Heart right ventricle (tissue), 16 donors: ENCODE data around the gene TMEM132A. TPM values are rescaled to one million over a fixed set of nuclear protein-coding genes. Genes with fewer than 3 reads are reported as not detected.

Experiments
- ATAC-seq, 8 donors: fragments of 200-7000 bp; cut with Tn5 transposase; one replicate each; pipeline ENCODE4 v1.9.1; 2020; ENCODE audit warnings: mild to moderate bottlenecking in 8 of 8, moderate library complexity in 8 of 8, moderate number of reproducible peaks in 1 of 8
- DNase-seq, 2 donors: peaks; one replicate each; pipeline ENCODE4 v3.0.0-alpha.2; 2020
- H3K27ac ChIP-seq, 10 donors: fragments of 200-600 bp; sonication (generic) in 2 of 10; one replicate each; pipeline versions ENCODE4 v1.5.0 to v1.8.0; 2020 to 2022; ENCODE audit warnings: mild to moderate bottlenecking in 3 of 10
- H3K27me3 ChIP-seq, 7 donors: fragments of 200-600 bp; one replicate each; pipeline ENCODE4 v1.8.0; 2021 to 2022; ENCODE audit warnings: mild to moderate bottlenecking in 2 of 7
- H3K36me3 ChIP-seq, 9 donors: fragments of 200-600 bp; sonication (generic) in 1 of 9; one replicate each; pipeline versions ENCODE4 v1.5.0 to v1.8.0; 2020 to 2022; ENCODE audit warnings: mild to moderate bottlenecking in 2 of 9
- H3K4me1 ChIP-seq, 9 donors: fragments of 200-600 bp; sonication (generic) in 1 of 9; one replicate each; pipeline versions ENCODE4 v1.5.0 to v1.8.0; 2020 to 2022; ENCODE audit warnings: mild to moderate bottlenecking in 4 of 9
- H3K4me3 ChIP-seq, 10 donors: fragments of 200-600 bp; sonication (generic) in 2 of 10; one replicate each; pipeline versions ENCODE4 v1.5.0 to v1.8.0; 2020 to 2022; ENCODE audit warnings: mild to moderate bottlenecking in 7 of 10, moderate library complexity in 2 of 10
- H3K9me3 ChIP-seq, 11 donors: fragments of 200-600 bp in 10 of 11; sonication (generic) in 2 of 11; one replicate each; pipeline versions ENCODE4 v1.5.0 to v1.8.0; 2013 to 2022; ENCODE audit warnings: mild to moderate bottlenecking in 2 of 11, control low read depth in 1 of 11, moderate library complexity in 1 of 11
- CTCF ChIP-seq, 9 donors: fragments of 200-600 bp; sonication (generic) in 2 of 9; IDR thresholded peaks; one replicate each; pipeline versions ENCODE4 v1.5.0 to v1.8.0; 2021 to 2022; ENCODE audit warnings: antibody characterized with exemption in 9 of 9, mild to moderate bottlenecking in 5 of 9, moderate library complexity in 1 of 9
- WGBS, 2 donors: extraction: QIAGEN DNeasy Blood & Tissue Kit; methylation state at CpG; one replicate each; pipeline ENCODE4 v1.1.7; 2013; ENCODE audit warnings: inconsistent platforms in 1 of 2; 5-methylcytosine and 5-hydroxymethylcytosine counted together
- intact Hi-C, 10 donors: fragments of 100-400 bp; cut with DNase I; formaldehyde crosslinking; loops; one replicate each; pipeline versions ENCODE4 v1.11.1 to v1.14.2; 2022
- polyA plus RNA-seq, 2 donors: library from polyadenylated mRNA; stranded (reverse); fragments of 200-250 nt; gene quantifications; one replicate each; pipeline ENCODE4 v1.2.3, GENCODE V29; 2013
- total RNA-seq, 10 donors: library from RNA; stranded (reverse); fragmentation: NEBNext Ultra II Directional in 3 of 10; extraction: Animal tissue kit (Norgen Biotek cat#: 25700) in 3 of 10; gene quantifications; one replicate each; pipeline versions ENCODE4 v1.2.1 to v1.2.4, GENCODE V29; 2021 to 2023
- donor health status: Arrhythmogenic right ventricular cardiomyopathy.
- donor health status: ischemic (EF 13 %, LVEDD 7.1; RV severe dilation, severe dysfunction).
- donor health status: healthy with polysubstance abuse.
- donor health status: DM: no; HTN: yes; CAD: no.
- donor health status: DM: no; HTN: no; CAD: no.
- donor health status: ischemic (EF 25% LVEDD 6.9; RV normal size, moderate dysfunction).
- donor health status: ischemic (EF 25% LVEDD 5.7; RV mildly dilated, moderate dysfunction).
- donor health status: healthy.
- donor health status: DM: yes; HTN: yes; CAD: no.
- donor health status: Ischemic cardiomyopathy.
- donor health status: ischemic (EF 35%, LVEDD 5.7; RV mildly dilated, moderate dysfunction).
- donor health status: nonischemic (EF 11% LVEDD 7.7; RV severe dilation, severe dysfunction).
- donor health status: DM: yes; HTN: yes; CAD: no.
- donor health status: PGD.
- donor health status: ischemic (EF 29% LVEDD 5.4; RV normal size, mild dysfunction).
- donor health status: nonischemic (EF 23%, LVEDD 6.1; RV moderate dilation, normal function).

Gene TMEM132A
- total and polyA plus RNA-seq, 12 donors = 3.7 to 16.4 (median 7.4) TPM

DNA sequence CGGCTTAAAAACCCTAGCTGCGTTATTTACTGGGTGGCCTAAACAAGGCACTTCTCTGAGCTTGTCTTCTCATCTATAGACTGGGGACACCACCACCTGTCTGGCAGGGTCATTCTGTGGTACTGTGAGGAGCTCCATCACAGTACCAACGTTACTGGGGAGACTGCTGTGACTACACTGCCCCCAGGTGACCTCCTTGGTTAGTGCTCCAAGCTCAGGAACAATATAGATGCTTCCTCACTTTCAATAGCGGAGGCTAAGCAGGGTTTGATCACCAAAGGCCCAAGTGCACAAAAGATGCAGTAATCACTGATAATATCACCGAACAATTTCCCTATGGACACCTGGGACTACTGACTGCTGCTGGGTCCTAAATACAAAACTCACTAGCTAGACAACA, 36.7 kb upstream of the TMEM132A start:
- Histone ChIP-seq H3K9me3 (no peaks in the 10 kb centered on the region), H3K36me3 (peaks cover 0 to 25% (median 0%) of the 10 kb centered on the region in 9 donors), H3K27me3 (no peaks in the 10 kb centered on the region), H3K4me1 (peaks cover 3 to 22% (median 15%) of the 10 kb centered on the region in 9 donors), H3K27ac (no peak overlapping the region), H3K4me3 (no peak overlapping the region)
- WGBS, 2 donors = 58 to 63% methylated on average over 5 of the region's 5 CpGs
- DNase-seq = peak in 1 of 2 donors; percentile 43
- intact Hi-C loops = loop anchor here in 6 of 10 donors (1.0 to 5.0 kb wide), 3 partner anchors 56 to 110 kb away; no protein-coding TSS in a partner anchor
- TF ChIP-seq CTCF (IDR thresholded peaks at IDR 0.05) = peak in 8 of 9 donors; percentile 41 to 66 (median 62)
- peak; percentile 65 to 86 (median 80) for ATAC-seq

- DNase-seq = no peak
- WGBS, 2 donors = 60 to 61% methylated on average over 6 of the region's 6 CpGs
- peak overlapping the region in 9 of 10 donors; percentile 19 to 74 (median 40) for H3K27ac ChIP-seq
- H3K9me3 ChIP-seq = no peaks in the 10 kb centered on the region
- ATAC-seq = peak in 2 of 8 donors; percentile 19 to 53
- intact Hi-C loops = loop anchor here in 4 of 10 donors (5.0 to 10.0 kb wide), 4 partner anchors 58 to 115 kb away; no protein-coding TSS in a partner anchor
- TF ChIP-seq CTCF (IDR thresholded peaks at IDR 0.05) = no peak
- H3K4me3 ChIP-seq = no peak overlapping the region
- peaks cover 0 to 49% (median 14%) of the 10 kb centered on the region in 9 donors for H3K36me3 ChIP-seq
- no peaks in the 10 kb centered on the region for H3K27me3 ChIP-seq
- peaks cover 3 to 22% (median 15%) of the 10 kb centered on the region in 9 donors for H3K4me1 ChIP-seq
Measured at GRCh38 chr11:60889869-60890311, 34.4 kb upstream of the TMEM132A start.

GRCh38 chr11:60890696-60891095, 33.6 kb upstream of the TMEM132A start:
- DNase-seq (no peak), ATAC-seq (peak; percentile 37 to 89 (median 71))
- Histone ChIP-seq H3K36me3 (peaks cover 0 to 57% (median 18%) of the 10 kb centered on the region in 9 donors), H3K9me3 (no peaks in the 10 kb centered on the region), H3K27me3 (no peaks in the 10 kb centered on the region), H3K4me1 (peaks cover 3 to 22% (median 15%) of the 10 kb centered on the region in 9 donors), H3K4me3 (no peak overlapping the region), H3K27ac (peak overlapping the region in 8 of 10 donors; percentile 19 to 74 (median 40))
- intact Hi-C loops = loop anchor here in 3 of 10 donors (5.0 to 10.0 kb wide), 3 partner anchors 58 to 116 kb away; no protein-coding TSS in a partner anchor
- TF ChIP-seq CTCF (IDR thresholded peaks at IDR 0.05) = no peak
- 43 to 62% methylated on average over 5 of the region's 5 CpGs for WGBS, 2 donors

DNA sequence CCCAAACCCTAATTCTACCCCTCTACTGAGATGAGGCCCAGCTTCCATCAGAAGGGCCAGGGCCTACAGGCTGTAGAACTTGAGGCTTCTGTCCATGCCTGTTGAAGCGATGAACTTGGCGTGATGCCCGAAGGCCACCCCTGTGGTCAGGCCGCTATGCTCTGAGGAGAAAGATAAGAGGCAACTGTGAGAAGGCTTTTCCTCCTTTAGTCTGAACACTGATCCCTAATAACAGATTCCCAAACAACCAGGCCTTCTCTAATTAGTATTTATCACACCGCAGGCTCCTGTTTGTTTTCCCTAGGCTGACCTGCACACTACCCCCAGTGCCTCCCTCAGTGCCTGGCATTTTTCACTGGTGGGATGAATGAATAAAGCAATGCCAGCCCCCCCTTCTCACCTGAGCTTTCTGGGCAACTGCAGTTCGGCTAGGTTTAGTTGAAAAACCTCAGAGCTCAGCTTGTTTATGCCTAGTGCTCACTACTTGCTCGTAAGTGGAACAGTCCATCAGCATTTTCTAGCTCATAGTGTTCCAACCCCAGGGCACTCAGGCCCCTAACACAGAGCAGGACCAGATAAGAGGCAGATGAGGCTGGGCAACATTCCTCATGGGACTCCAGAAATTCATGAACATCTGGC, 33.0 kb upstream of the TMEM132A start:
- Histone ChIP-seq H3K27me3 (no peaks in the 10 kb centered on the region), H3K4me1 (peaks cover 3 to 22% (median 15%) of the 10 kb centered on the region in 9 donors), H3K4me3 (no peak overlapping the region), H3K9me3 (no peaks in the 10 kb centered on the region), H3K36me3 (peaks cover 0 to 62% (median 23%) of the 10 kb centered on the region in 9 donors), H3K27ac (peak overlapping the region in 5 of 10 donors; percentile 25 to 74 (median 43))
- WGBS, 2 donors = 60 to 61% methylated on average over 7 of the region's 7 CpGs
- peak in 1 of 2 donors; percentile 64 for DNase-seq
- intact Hi-C loops = loop anchor here in 3 of 10 donors (5.0 to 10.0 kb wide), 3 partner anchors 59 to 116 kb away; no protein-coding TSS in a partner anchor
- peak in 6 of 8 donors; percentile 22 to 48 (median 34) for ATAC-seq
- no peak for TF ChIP-seq CTCF (IDR thresholded peaks at IDR 0.05)
